Prostate gland (tissue), 2 donors: ENCODE data around the gene IFNA13. TPM values are rescaled to one million over a fixed set of nuclear protein-coding genes. Genes with fewer than 3 reads are reported as not detected.
A peak's percentile ranks its signal among the peaks of the same experiment; 100 is the strongest.

Experiments
- DNase-seq: peaks from one replicate; pipeline ENCODE4 v3.0.0-alpha.2; 2019; ENCODE audit warnings: low spot score
- H3K27ac ChIP-seq, 2 donors: fragments of 200-600 bp; sonication (generic); 2 replicates each; pipeline ENCODE4 v1.5.1; 2017 to 2019
- H3K27me3 ChIP-seq: fragments of 200-600 bp; sonication (generic); replicated peaks from 2 replicates; pipeline ENCODE4 v1.5.1; 2019; ENCODE audit not compliant: insufficient read depth
- H3K36me3 ChIP-seq, 2 donors: fragments of 200-600 bp; sonication (generic); 1 replicate in 1 of 2; 2 replicates in 1 of 2; pipeline versions ENCODE4 v1.5.1 to v1.8.1; 2017 to 2019
- H3K4me1 ChIP-seq: fragments of 200-600 bp; sonication (generic); replicated peaks from 2 replicates; pipeline ENCODE4 v1.5.1; 2019
- H3K4me3 ChIP-seq, 2 donors: fragments of 200-600 bp; sonication (generic); 2 replicates each; pipeline ENCODE4 v1.5.1; 2017 to 2019
- H3K9me3 ChIP-seq: fragments of 200-600 bp; sonication (generic); 2 replicates; pipeline ENCODE4 v1.5.1; 2017
- POLR2A ChIP-seq: fragments of 450-650 bp; IDR thresholded peaks from one replicate; pipeline ENCODE4 v1.6.1; 2016; ENCODE audit warnings: antibody characterized with exemption, mild to moderate bottlenecking
- POLR2AphosphoS5 ChIP-seq: sonication (generic); formaldehyde crosslinking; IDR thresholded peaks from one replicate; pipeline ENCODE4 v1.6.1; 2017; ENCODE audit warnings: antibody characterized with exemption
- WGBS: methylation state at CpG from one replicate; pipeline ENCODE4 v1.1.5; 2018; 5-methylcytosine and 5-hydroxymethylcytosine counted together
- intact Hi-C: fragments of 100-400 bp; cut with DNase I; formaldehyde crosslinking; loops from one replicate; pipeline ENCODE4 v1.14.2; 2022
- total RNA-seq, 2 donors: library from RNA; depleted of rRNA; stranded (reverse); fragments of >200 nt; gene quantifications; one replicate each; pipeline ENCODE4 v1.1.0, GENCODE V29; 2016
- TF ChIP-seq, protein P1 (sequence below), 4 experiments: fragments of 200-600 bp in 2 of 4; fragments of 450-650 bp in 2 of 4; sonication (generic) in 2 of 4; IDR thresholded peaks; 1 replicate in 3 of 4; 2 replicates in 1 of 4; pipeline ENCODE4 v1.5.1; 2016 to 2019; ENCODE audit warnings: antibody characterized with exemption in 4 of 4, mild to moderate bottlenecking in 2 of 4, moderate library complexity in 2 of 4

Gene IFNA13
- total RNA-seq, 2 donors from 2014 or later, result not detected

DNA sequence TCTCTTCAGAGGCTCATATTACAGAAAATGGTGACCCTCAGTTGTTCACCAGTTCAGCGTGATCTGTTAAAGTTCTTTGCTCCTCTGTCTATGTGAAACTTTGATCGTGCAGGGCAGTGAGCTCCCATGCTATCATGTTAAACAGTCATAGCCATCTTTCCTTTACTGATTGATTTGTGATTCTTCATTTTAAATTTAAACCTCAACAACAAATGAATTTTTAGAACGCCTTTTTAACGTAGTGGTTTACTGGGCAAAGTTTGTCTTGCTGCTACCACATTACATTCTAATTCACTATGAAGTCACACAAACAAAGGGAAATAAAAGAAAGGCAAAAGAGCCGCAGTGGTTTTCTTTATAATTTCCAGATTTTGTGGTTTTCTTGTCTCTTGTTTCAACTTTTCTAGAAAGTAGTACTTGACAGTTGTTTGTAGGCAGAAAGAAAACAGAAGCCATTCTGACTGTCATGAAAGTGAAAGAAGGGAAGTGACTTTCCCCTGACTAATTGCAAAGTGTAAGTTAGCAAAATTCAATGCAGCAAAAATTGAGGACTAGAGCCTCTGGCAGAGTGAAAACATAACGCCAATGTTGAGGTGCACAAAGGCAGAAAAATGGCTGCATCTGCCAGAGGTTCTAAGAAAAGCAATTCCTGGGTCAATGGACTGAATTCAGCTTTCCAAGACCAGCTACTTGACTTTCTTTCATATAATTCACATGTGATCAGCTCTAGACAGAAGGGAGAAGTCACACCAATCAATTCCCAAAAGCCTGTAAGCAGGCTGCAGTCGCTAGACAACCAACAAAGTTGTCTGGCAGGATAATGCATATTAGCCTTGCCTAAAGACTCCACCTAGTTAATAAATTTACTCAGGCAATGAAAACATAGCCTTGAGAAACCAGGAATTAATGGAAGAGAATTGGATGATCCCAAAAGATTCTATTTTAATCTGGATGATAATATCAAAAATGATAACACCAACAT lies 10.1 kb downstream of the IFNA13 start:
- no peak overlapping the region for H3K4me3 ChIP-seq

DNA sequence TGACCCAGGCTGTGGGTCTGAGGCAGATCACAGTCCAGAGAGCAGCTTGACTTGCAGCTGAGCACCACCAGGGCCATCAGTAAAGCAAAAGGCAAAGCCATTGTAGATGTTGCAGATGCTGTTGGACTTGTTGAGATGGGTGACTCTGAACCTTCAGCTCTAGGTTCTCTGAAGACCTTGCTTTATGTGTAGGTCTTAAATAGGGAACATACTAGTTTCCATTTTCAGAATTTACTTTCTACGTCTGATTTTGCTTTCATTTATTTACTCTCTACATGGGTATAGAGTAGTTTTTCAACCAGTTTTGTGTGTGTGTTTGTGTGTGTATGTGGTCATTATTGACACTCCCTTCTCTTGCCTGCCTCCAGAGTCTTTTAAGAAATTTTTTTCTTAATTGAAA lies 17.1 kb downstream of the IFNA13 start, which contains the start of gene IFNA6:
IFNA6 (minus strand) TSS at position 101 of the 400 bp plus-strand sequence; CDS start at position 101, 0 bp downstream.
- WGBS, result 89% methylated on average over 1 of the region's 1 CpG

More for the DNA sequence above, 10.1 kb downstream of the IFNA13 start:
- Histone ChIP-seq H3K27ac (no peak overlapping the region), H3K4me1 (no peaks in the 10 kb centered on the region), H3K36me3 (no peaks in the 10 kb centered on the region), H3K9me3 (no peaks in the 10 kb centered on the region), H3K27me3 (no peaks in the 10 kb centered on the region)
- WGBS, result 62% methylated on average over 7 of the region's 7 CpGs
- intact Hi-C loops, result no loop called here
- TF ChIP-seq, protein P1, sequence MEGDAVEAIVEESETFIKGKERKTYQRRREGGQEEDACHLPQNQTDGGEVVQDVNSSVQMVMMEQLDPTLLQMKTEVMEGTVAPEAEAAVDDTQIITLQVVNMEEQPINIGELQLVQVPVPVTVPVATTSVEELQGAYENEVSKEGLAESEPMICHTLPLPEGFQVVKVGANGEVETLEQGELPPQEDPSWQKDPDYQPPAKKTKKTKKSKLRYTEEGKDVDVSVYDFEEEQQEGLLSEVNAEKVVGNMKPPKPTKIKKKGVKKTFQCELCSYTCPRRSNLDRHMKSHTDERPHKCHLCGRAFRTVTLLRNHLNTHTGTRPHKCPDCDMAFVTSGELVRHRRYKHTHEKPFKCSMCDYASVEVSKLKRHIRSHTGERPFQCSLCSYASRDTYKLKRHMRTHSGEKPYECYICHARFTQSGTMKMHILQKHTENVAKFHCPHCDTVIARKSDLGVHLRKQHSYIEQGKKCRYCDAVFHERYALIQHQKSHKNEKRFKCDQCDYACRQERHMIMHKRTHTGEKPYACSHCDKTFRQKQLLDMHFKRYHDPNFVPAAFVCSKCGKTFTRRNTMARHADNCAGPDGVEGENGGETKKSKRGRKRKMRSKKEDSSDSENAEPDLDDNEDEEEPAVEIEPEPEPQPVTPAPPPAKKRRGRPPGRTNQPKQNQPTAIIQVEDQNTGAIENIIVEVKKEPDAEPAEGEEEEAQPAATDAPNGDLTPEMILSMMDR (IDR thresholded peaks at IDR 0.05), result no peak
- no peak for TF ChIP-seq POLR2A
- peak; percentile 9 for TF ChIP-seq POLR2AphosphoS5
- no peak for DNase-seq

DNA sequence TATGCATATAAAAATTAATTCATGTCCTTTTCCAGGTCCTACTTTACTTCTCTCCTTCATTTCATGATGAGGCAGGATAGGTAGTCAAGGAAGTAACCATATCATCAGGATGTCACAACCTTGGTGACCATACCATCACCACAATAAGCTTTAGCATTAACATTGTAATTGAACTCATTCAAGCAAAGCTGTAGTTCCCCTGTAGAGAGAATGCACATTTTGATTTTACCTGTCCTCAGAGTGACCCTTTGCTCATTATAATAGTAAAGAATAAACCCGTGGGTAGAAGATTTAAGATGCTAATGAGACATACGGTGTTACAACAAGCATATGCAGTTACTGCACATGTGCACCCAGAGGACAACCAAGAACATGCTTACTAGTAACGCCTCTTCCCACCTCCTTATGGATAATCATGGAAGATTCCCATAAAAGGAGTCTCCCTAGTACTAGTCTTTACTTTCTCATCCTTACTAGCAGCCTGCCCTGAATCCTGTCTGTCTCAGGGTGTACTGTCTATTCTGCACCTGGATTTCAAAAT lies 19.4 kb downstream of the IFNA13 start:
- intact Hi-C loops, result no loop called here
- Histone ChIP-seq H3K27me3 (no peaks in the 10 kb centered on the region), H3K4me1 (no peaks in the 10 kb centered on the region), H3K27ac (no peak overlapping the region), H3K36me3 (no peaks in the 10 kb centered on the region), H3K4me3 (no peak overlapping the region), H3K9me3 (no peaks in the 10 kb centered on the region)
- WGBS, result 66% methylated on average over 3 of the region's 3 CpGs
- no peak for TF ChIP-seq POLR2AphosphoS5
- TF ChIP-seq, protein P1 (IDR thresholded peaks at IDR 0.05), result no peak
- no peak for TF ChIP-seq POLR2A
- no peak for DNase-seq

More for the DNA sequence above, 17.1 kb downstream of the IFNA13 start, which contains the start of gene IFNA6:
- intact Hi-C loops, result no loop called here
- Histone ChIP-seq H3K27me3 (no peaks in the 10 kb centered on the region), H3K4me3 (no peak within 1 kb of the TSS), H3K27ac (no peak within 1 kb of the TSS), H3K36me3 (no peaks in the 10 kb centered on the region), H3K4me1 (no peaks in the 10 kb centered on the region), H3K9me3 (no peaks in the 10 kb centered on the region)
- TF ChIP-seq POLR2AphosphoS5, result no peak
- no peak for TF ChIP-seq POLR2A
- TF ChIP-seq, protein P1 (IDR thresholded peaks at IDR 0.05), result no peak
- DNase-seq, result no peak

DNA sequence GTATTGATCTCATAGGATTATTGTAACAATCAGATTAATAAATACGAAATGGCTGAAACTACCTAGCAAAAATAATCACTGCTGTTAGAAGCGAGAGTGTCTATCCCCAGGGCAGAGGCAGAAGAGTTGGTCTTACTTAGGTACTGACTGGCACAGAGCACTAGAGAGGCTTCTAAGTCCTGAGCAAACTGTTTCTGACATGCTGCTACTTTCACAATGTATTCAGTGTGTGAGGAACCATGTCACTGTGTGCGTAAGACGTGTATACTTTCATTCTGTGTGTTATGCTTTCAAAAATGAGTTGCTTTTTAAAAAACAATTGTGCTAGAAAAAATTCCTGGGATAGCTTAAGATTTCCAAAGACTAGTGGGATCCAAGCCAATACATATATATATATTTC lies 27.1 kb downstream of the IFNA13 start:
- no peaks in the 10 kb centered on the region for H3K4me1 ChIP-seq
- no peaks in the 10 kb centered on the region for H3K36me3 ChIP-seq
- TF ChIP-seq POLR2A (no peak), POLR2AphosphoS5 (no peak)
- TF ChIP-seq, protein P1 (IDR thresholded peaks at IDR 0.05), result no peak
- no peaks in the 10 kb centered on the region for H3K9me3 ChIP-seq
- H3K4me3 ChIP-seq, result no peak overlapping the region
- no peaks in the 10 kb centered on the region for H3K27me3 ChIP-seq
- DNase-seq, result no peak
- H3K27ac ChIP-seq, result no peak overlapping the region
- intact Hi-C loops, result no loop called here
- 94% methylated on average over 4 of the region's 4 CpGs for WGBS
